ENCODE results near the gene PRRT3. TPM values are rescaled to one million over a fixed set of nuclear protein-coding genes. Genes with fewer than 3 reads are reported as not detected.

PRRT3 gene
- total and polyA plus RNA-seq, 2 of the 13 experiments (the other 11 are each of a cell fraction or from before 2014, with no cell fraction given): 0.22 to 0.44 TPM

DNA sequence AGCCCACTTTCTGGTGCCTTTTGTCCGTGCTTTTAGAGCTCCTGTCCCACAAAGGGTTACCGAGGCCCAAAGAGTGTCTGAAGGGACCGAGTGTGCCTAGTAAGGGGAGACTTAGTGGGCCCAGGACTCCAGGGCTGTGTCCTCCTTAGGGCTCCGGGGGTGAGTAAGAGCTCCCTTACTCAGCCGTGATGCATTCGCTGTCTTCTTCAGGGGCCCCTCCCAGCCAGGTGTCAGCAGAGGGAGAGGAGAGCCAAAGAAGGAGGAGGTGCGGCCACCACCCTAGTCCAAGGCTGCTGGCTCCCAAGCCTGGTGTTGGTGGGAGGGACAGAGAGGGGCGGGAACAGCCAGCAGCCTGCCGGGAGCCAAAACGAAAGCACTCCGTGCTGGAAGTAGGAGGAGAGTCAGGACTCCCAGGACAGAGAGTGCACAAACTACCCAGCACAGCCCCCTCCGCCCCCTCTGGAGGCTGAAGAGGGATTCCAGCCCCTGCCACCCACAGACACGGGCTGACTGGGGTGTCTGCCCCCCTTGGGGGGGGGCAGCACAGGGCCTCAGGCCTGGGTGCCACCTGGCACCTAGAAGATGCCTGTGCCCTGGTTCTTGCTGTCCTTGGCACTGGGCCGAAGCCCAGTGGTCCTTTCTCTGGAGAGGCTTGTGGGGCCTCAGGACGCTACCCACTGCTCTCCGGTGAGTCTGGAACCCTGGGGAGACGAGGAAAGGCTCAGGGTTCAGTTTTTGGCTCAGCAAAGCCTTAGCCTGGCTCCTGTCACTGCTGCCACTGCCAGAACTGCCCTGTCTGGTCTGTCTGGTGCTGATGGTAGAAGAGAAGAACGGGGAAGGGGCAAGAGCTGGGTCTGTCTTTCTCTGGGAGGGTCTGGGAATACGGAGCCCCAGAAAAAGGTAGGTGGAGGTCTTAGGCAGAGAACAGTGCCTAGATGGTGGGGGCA lies 35.2 kb downstream of the PRRT3 start, which contains the start of gene IL17RC (continued):
- no peak for TF ChIP-seq FOXC1 (CRISPR knock-in tag; IDR thresholded peaks at IDR 0.05; ENCODE audit: borderline replicate concordance)
- no peak for TF ChIP-seq FOXK2 (IDR thresholded peaks at IDR 0.05)
- TF ChIP-seq ZNF768 (CRISPR knock-in tag; IDR thresholded peaks at IDR 0.05): peak; percentile 43; the same call in 1 of the 2 replicates
- no peak for TF ChIP-seq ONECUT2 (CRISPR knock-in tag; IDR thresholded peaks at IDR 0.05)
- peak; percentile 55; the same call in 1 of the 2 replicates for TF ChIP-seq POLR2AphosphoS5 (IDR thresholded peaks at IDR 0.05; ENCODE audit: low read depth, low read length)
- no peak for TF ChIP-seq ZNF234 (CRISPR knock-in tag; conservative IDR thresholded peaks at IDR 0.05)
- TF ChIP-seq, protein P1, sequence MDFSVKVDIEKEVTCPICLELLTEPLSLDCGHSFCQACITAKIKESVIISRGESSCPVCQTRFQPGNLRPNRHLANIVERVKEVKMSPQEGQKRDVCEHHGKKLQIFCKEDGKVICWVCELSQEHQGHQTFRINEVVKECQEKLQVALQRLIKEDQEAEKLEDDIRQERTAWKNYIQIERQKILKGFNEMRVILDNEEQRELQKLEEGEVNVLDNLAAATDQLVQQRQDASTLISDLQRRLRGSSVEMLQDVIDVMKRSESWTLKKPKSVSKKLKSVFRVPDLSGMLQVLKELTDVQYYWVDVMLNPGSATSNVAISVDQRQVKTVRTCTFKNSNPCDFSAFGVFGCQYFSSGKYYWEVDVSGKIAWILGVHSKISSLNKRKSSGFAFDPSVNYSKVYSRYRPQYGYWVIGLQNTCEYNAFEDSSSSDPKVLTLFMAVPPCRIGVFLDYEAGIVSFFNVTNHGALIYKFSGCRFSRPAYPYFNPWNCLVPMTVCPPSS (IDR thresholded peaks at IDR 0.05): no peak
- TF ChIP-seq THAP11 (CRISPR knock-in tag; IDR thresholded peaks at IDR 0.05): 0 out of 2 replicates have a peak, but pooled peaks have one; percentile 23
- TF ChIP-seq, protein P2, sequence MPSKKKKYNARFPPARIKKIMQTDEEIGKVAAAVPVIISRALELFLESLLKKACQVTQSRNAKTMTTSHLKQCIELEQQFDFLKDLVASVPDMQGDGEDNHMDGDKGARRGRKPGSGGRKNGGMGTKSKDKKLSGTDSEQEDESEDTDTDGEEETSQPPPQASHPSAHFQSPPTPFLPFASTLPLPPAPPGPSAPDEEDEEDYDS (CRISPR knock-in tag; IDR thresholded peaks at IDR 0.05): peak; percentile 75; the same call in 1 of the 2 replicates
- TF ChIP-seq KDM5B (CRISPR knock-in tag; IDR thresholded peaks at IDR 0.05; ENCODE audit: borderline replicate concordance): no peak
- no peak for TF ChIP-seq SP1 (IDR thresholded peaks at IDR 0.05)
- TF ChIP-seq SP1 (CRISPR knock-in tag; IDR thresholded peaks at IDR 0.05): peak; percentile 24; the same call in 1 of the 2 replicates
- TF ChIP-seq SMYD3 (CRISPR knock-in tag; IDR thresholded peaks at IDR 0.05): no peak
- TF ChIP-seq, protein P3, sequence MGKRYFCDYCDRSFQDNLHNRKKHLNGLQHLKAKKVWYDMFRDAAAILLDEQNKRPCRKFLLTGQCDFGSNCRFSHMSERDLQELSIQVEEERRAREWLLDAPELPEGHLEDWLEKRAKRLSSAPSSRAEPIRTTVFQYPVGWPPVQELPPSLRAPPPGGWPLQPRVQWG (CRISPR knock-in tag; IDR thresholded peaks at IDR 0.05; ENCODE audit: borderline replicate concordance, low read depth): no peak
- TF ChIP-seq, protein P4, sequence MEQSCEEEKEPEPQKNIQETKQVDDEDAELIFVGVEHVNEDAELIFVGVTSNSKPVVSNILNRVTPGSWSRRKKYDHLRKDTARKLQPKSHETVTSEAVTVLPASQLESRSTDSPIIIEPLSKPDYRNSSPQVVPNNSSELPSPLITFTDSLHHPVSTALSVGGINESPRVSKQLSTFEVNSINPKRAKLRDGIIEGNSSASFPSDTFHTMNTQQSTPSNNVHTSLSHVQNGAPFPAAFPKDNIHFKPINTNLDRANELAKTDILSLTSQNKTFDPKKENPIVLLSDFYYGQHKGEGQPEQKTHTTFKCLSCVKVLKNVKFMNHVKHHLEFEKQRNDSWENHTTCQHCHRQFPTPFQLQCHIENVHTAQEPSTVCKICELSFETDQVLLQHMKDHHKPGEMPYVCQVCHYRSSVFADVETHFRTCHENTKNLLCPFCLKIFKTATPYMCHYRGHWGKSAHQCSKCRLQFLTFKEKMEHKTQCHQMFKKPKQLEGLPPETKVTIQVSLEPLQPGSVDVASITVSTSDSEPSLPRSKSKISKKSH (CRISPR knock-in tag; IDR thresholded peaks at IDR 0.05; ENCODE audit: borderline replicate concordance): 0 out of 2 replicates have a peak, but pooled peaks have one; percentile 62
- TF ChIP-seq NFE2 (CRISPR knock-in tag; IDR thresholded peaks at IDR 0.05): no peak
- no peak for TF ChIP-seq ZNF550 (CRISPR knock-in tag; IDR thresholded peaks at IDR 0.05; ENCODE audit: borderline replicate concordance)
- no peak for TF ChIP-seq KDM1A (CRISPR knock-in tag; IDR thresholded peaks at IDR 0.05)
- TF ChIP-seq ISX (CRISPR knock-in tag; conservative IDR thresholded peaks at IDR 0.05): no peak
- peak; percentile 89; the same call in 1 of the 2 replicates for TF ChIP-seq ZNF788 (CRISPR knock-in tag; IDR thresholded peaks at IDR 0.05; ENCODE audit: borderline replicate concordance)
- no peak for TF ChIP-seq ATM (IDR thresholded peaks at IDR 0.05; ENCODE audit: borderline replicate concordance)
- no peak for TF ChIP-seq GZF1 (CRISPR knock-in tag; IDR thresholded peaks at IDR 0.05)
- TF ChIP-seq JDP2 (CRISPR knock-in tag; IDR thresholded peaks at IDR 0.05; ENCODE audit: borderline replicate concordance): no peak
- TF ChIP-seq ZNF160 (CRISPR knock-in tag; IDR thresholded peaks at IDR 0.05): no peak
- no peak; the same call in 1 of the 2 replicates for TF ChIP-seq GABPB1 (CRISPR knock-in tag; IDR thresholded peaks at IDR 0.05)
- TF ChIP-seq TARDBP (CRISPR knock-in tag; IDR thresholded peaks at IDR 0.05): peak; percentile 26; the same call in 1 of the 2 replicates
- peak; percentile 73 for TF ChIP-seq XRCC5 (optimal IDR thresholded peaks at IDR 0.05; ENCODE audit: low read length)

Measured in HepG2 (cell line).